ENCODE measurements around the gene TXNDC17.
A peak's percentile ranks its signal among the peaks of the same experiment; 100 is the strongest.
"Not testable (repeated sequence)": the region's sequence is repeated elsewhere in the genome, so short reads cannot be mapped to it uniquely, and the experiment has no call there.

Gene TXNDC17

DNA sequence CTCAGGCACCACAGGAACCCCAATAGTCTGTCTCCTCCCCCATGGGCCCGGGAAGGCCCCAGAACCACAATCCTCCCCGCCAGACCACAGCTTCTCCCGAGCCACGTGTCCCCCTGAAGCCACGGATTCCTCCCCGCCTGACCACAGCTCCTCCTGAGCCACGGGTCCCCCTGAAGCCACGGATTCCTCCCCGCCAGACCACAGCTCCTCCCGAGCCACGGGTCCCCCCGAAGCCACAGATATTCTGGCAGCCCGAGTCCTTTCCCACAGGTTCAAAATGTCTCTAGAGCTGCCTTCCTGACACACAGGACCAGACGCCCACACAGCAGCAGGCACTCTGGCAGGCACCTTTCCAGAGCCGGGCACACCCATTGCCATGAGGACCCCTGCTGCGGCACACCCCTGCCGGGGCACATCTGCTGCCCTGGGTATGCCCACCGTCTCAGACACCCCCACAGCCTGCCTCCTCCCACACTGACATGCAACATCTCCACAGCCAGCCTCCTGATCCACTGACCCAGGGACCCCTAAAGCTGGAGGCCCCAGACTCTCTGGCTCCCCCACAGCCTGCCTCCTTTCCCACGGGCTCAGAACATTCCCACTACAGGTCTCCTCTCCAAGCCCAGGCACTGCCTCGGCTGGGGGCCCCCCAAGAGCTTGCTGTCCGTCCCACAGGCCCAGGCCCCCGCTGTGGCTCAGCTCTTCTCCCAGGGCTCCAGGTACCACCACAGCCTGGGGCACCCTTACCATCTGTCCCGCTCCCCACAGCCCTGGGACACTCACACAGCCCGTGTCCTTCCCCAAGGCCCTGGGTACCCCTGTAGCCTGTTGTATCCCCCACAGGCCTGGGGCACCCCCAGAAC is 2.6 kb upstream of the TXNDC17 start:
- DNase-seq = no peak

GRCh38 chr17:6639014-6639585 is 1.8 kb upstream of the TXNDC17 start:
- no peak for DNase-seq

GRCh38 chr17:6639586-6640535 is 999 bp upstream of the TXNDC17 start:
- no peak for DNase-seq

DNA sequence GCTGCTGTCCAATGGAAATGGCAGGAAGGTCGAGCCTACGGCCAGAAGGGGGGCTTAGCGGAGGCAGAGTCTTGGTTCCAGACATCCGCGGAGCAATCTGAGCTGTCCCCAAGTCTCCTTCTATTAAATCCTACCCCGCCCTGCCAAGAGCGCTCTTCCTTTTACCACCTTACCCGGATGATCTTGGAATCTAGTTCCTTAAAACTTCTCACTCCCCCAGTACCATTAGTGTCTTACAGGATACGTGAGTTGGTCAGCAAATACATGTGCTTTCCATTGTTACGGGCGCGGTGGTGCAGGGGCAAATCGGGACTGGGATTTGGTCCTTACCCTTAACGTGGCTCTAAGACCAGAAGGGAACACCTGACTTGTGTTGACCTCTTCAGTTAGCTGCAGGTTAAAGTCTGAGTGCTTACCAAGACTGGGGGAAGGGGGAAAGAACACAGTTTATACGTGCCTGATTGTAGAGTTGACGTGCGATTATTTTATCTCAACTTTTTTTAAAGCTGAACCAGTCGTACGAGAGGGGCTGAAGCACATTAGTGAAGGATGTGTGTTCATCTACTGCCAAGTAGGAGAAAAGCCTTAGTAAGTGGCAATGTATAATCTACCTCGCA is 495 bp downstream of the TXNDC17 start:
- DNase-seq = no peak

DNA sequence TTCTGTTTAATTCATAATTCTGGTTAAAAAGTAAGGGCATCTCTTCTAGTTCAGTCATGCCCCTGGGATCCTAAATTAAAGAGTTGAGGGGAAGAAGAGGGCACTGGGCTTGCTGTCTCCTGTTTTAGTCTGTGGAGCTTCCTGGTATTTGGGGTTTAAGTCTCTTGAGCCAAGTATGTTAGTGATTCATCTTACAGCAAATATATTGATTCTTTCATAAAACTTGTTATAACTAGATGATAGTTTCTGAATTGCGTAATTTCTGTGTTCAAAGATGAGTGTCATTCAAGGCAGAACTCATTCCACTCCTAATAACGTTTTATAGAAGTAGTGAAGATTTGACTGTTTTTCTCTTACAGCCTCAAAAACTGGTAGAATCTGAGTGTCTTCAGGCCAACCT is 1.7 kb downstream of the TXNDC17 start:
- DNase-seq = no peak

- DNase-seq = no peak
Measured at GRCh38 chr17:6643451-6644125, 2.7 kb downstream of the TXNDC17 start.

GRCh38 chr17:6648181-6648580 is 7.3 kb downstream of the TXNDC17 start:
- DNase-seq = no peak

DNA sequence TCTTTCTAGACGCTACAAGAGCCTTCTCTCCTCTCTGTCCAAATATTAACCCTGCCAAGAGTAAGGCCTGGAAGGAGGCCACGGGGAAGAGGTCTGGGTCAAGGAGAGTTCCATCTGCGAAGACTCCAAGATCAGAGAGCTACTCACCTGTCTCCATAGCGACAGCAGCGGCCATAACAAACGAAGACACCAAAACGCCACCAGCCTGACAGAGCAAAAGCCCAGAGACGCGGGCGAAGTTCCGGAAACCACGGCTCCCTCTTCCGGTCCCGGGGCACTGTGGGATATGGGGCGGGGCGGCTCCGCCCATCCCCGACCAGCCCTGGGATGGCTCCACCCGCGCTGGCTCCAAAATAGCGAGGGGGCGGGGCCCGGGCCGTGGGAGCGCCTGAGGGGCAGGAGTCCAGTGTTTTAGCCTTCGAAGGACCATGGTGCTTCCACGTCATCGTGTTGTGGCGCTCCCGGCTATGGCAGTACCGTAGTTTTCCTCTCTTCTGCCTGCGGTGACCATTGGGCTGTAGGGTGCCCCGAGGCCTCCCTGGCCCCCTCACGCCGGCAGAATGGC is 10.6 kb downstream of the TXNDC17 start, which contains the start of the genes C17orf100 and MED31:
Gene C17orf100 (plus strand): TSS at position 409 of the 565 bp plus-strand sequence. CDS start 152 bp downstream, at position 561.
Gene MED31 (minus strand): TSS at position 252 of the 565 bp plus-strand sequence. CDS start 77 bp downstream, at position 175.
- peak; percentile 97 for DNase-seq

GRCh38 chr17:6651919-6652452 is 11.1 kb downstream of the TXNDC17 start:
- DNase-seq = peak in 1 of 2 donors; percentile 54

- DNase-seq = no peak
Measured at GRCh38 chr17:6654841-6655731, 14.2 kb downstream of the TXNDC17 start.

DNA sequence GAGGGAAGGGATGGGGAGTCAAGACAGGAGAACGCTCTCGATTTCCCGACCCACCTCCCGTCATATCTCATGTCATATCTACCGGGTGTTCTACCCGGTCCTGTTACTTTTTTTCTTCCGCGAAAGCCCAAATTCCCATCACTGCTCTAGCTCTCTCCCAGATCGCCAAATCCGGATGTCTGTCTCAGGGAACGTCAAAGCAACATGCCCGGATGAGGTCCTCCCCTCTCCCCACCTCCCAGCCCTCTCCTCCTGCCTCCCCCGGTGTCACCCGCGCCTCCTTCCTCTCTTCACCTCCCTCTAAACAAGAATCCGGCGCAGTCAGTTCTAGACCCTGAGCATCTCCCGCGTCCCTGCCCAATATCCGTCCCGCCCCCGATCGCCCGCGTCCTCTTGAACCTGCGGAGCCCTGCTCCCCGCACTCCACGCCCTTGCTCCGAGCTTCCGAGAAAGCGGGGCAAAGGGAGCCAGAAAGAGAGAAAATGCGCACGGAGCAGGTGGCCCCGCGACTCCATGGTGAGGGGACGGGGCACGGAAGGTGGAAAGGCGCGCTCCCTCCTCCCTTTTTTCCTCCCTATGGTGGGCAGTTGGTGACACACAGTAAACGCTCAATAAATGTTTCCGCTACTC is 15.0 kb downstream of the TXNDC17 start:
- DNase-seq = not testable (repeated sequence)

DNA sequence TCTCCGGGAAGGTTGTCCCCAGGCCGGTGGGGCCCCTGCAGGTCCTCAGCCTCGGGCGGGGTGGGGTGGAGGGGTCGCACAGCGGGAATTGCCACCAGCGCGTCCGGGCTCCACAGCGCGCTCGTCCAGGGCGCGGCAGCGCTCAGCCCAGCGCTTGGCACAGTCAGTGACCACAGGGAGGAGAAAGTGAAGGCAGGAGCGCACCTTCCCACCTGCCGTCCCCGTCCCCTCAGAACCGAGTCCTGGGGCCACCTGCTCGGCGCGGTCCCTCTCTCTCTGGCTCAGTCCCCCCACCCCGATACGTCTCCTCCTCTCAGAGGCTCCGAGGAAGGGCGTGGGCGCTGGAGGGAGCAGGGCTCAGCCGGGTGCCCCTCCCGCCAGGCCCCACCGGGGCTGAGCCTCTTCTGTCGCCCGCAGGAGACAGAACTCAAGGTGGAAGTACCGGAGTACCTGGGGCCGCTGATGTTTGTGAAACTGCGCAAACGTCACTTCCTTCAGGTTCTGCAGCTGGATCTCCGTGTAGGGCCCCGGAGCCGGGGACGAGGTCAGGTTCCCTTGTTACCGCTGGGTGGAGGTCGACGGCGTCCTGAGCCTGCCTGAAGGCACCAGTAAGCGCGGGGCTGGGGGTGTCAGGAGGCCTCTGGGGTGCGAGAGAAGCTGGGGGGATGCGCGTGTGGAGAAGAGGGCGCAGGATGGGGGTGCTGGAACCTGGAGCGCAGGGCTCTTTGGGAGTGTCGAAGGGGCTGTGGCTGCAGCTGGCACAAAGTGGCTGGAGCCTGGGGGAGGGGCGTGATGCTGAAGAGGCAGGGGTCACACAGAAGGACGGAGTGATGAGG is 16.2 kb downstream of the TXNDC17 start:
- peak; percentile 64 to 80 for DNase-seq

- DNase-seq = no peak
Measured at GRCh38 chr17:6657633-6658287, 16.9 kb downstream of the TXNDC17 start.

GRCh38 chr17:6658411-6658810 is 17.6 kb downstream of the TXNDC17 start:
- DNase-seq = not testable (repeated sequence)

- no peak for DNase-seq
Measured at GRCh38 chr17:6660101-6660500, 19.2 kb downstream of the TXNDC17 start.

DNA sequence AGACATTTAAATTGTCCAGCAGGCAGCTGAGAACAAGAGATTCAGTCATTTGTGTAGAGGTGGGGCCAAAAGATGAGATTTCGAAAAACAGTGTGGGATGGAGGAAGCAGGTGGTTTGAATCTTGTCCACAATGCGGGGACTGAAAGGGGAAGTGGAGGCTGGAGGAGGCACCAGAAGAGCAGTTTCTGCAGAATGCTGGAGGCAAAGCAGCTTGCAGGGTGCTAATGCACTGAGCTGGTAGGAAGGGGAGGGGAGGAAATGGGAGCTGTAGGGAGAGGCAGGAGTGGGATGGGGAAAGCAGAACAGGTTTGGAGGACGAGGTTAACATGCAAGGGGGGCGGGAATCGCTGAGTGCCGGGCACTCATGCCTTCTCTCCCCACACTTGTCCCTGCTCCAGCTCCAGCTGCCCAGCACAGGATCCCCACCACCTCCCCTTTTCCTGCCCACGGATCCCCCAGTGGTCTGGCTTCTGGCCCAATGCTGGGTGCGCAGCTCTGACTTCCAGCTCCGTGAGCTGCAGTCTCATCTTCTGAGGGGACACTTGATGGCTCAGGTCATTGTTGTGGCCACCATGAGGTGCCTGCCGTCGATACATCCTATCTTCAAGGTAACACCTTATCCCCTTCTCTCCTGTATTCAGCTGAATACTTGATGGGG is 20.1 kb downstream of the TXNDC17 start:
- peak in 1 of 2 donors; percentile 55 for DNase-seq

GRCh38 chr17:6661464-6661848 is 20.6 kb downstream of the TXNDC17 start:
- DNase-seq = no peak

DNA sequence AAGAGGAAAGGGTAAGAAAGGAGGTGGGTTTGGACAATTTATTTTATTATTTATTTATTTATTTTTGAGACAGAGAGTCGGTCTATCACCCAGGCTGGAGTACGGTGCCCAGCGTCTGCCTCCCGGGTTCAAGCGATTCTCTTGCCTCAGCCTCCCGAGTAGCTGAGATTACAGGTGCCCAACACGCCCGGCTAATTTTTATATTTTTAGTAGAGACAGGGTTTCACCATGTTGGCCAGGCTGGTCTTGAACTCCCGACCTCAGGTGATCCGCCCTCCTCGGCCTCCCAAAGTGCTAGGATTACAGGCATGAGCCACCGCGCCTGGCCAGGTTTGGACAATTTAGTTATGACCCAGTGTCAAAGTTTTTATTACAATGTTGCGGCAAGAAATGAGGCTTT is 22.3 kb downstream of the TXNDC17 start:
- DNase-seq = not testable (repeated sequence)

All from CD4-positive, alpha-beta T cell treated with Interleukin-4 for 1 hour (primary cell).